Measurements from ENCODE around the gene TEAD2.
"Not testable (repeated sequence)": the region's sequence is repeated elsewhere in the genome, so short reads cannot be mapped to it uniquely, and the experiment has no call there.

TEAD2 gene

GRCh38 chr19:49333418-49333805 lies 28.8 kb downstream of the TEAD2 start:
- DNase-seq (ENCODE audit: low read depth in 2 of 2) = no peak

- not testable (repeated sequence) for DNase-seq (ENCODE audit: low read depth in 2 of 2)
These were observed 29.4 kb downstream of the TEAD2 start for GRCh38 chr19:49332691-49333417.

GRCh38 chr19:49331616-49332055 lies 30.6 kb downstream of the TEAD2 start:
- DNase-seq (ENCODE audit: low read depth in 2 of 2) = no peak

- not testable (repeated sequence) for DNase-seq (ENCODE audit: low read depth in 2 of 2)
These were observed 31.0 kb downstream of the TEAD2 start for GRCh38 chr19:49331187-49331586.

- no peak for DNase-seq (ENCODE audit: low read depth in 2 of 2)
These were observed 33.5 kb downstream of the TEAD2 start for GRCh38 chr19:49328741-49329140.

- DNase-seq (ENCODE audit: low read depth in 2 of 2) = no peak
These were observed 34.2 kb downstream of the TEAD2 start for GRCh38 chr19:49327878-49328544.

- DNase-seq (ENCODE audit: low read depth in 2 of 2) = no peak
These were observed 36.0 kb downstream of the TEAD2 start for GRCh38 chr19:49326165-49326704.

- DNase-seq (ENCODE audit: low read depth in 2 of 2) = not testable (repeated sequence)
These were observed 36.5 kb downstream of the TEAD2 start for GRCh38 chr19:49325756-49326155.

- no peak for DNase-seq (ENCODE audit: low read depth in 2 of 2)
These were observed 37.2 kb downstream of the TEAD2 start, which contains the start of gene SLC6A16 for GRCh38 chr19:49324801-49325576. Gene SLC6A16 (minus strand): TSS chr19:49325191. CDS start chr19:49311347, 13,844 bp downstream.

- no peak for DNase-seq (ENCODE audit: low read depth in 2 of 2)
These were observed 43.9 kb downstream of the TEAD2 start for GRCh38 chr19:49318296-49318695.

- DNase-seq (ENCODE audit: low read depth in 2 of 2) = no peak
These were observed 45.9 kb downstream of the TEAD2 start for GRCh38 chr19:49316284-49316683.

- DNase-seq (ENCODE audit: low read depth in 2 of 2) = no peak
These were observed 47.1 kb downstream of the TEAD2 start for GRCh38 chr19:49315111-49315510.

GRCh38 chr19:49309087-49309486 lies 53.1 kb downstream of the TEAD2 start:
- no peak for DNase-seq (ENCODE audit: low read depth in 2 of 2)

GRCh38 chr19:49306734-49307133 lies 55.5 kb downstream of the TEAD2 start:
- not testable (repeated sequence) for DNase-seq (ENCODE audit: low read depth in 2 of 2)

GRCh38 chr19:49301866-49302252 lies 60.4 kb downstream of the TEAD2 start:
- no peak for DNase-seq (ENCODE audit: low read depth in 2 of 2)

GRCh38 chr19:49301165-49301865 lies 60.9 kb downstream of the TEAD2 start:
- DNase-seq (ENCODE audit: low read depth in 2 of 2) = peak; percentile 41 to 72

- DNase-seq (ENCODE audit: low read depth in 2 of 2) = not testable (repeated sequence)
These were observed 63.6 kb downstream of the TEAD2 start for GRCh38 chr19:49298653-49299052.

GRCh38 chr19:49297403-49297802 lies 64.8 kb downstream of the TEAD2 start:
- no peak for DNase-seq (ENCODE audit: low read depth in 2 of 2)

- DNase-seq (ENCODE audit: low read depth in 2 of 2) = no peak
These were observed 66.9 kb downstream of the TEAD2 start for GRCh38 chr19:49295208-49295880.

- DNase-seq (ENCODE audit: low read depth in 2 of 2) = no peak
These were observed 67.8 kb downstream of the TEAD2 start for GRCh38 chr19:49294401-49294800.
